NCI-H2107 (cell line): ENCODE data around the gene RNF224.

ENCODE experiments used
- DNase-seq: peaks from one replicate; lab custom pipeline; 2025; lab: John Stamatoyannopoulos, UW

The RNF224 gene

DNA sequence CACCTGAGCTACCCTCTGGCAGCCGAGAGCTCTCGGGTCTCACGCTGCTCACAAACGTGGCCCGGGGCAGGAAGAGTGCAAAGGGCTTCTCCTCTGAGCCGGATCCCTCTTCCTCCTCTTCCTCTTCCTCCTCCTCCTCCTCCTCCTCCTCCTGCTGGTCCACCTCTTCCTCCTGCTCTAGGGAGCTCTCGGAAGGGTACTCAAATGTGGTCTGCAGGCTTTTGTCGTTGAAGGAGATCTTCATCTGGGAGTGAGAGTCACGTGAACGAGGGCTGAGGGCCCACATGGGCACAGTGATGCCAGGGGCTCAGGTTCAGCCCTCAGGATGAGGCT, 34.9 kb upstream of the RNF224 start:
- no peak for DNase-seq

DNA sequence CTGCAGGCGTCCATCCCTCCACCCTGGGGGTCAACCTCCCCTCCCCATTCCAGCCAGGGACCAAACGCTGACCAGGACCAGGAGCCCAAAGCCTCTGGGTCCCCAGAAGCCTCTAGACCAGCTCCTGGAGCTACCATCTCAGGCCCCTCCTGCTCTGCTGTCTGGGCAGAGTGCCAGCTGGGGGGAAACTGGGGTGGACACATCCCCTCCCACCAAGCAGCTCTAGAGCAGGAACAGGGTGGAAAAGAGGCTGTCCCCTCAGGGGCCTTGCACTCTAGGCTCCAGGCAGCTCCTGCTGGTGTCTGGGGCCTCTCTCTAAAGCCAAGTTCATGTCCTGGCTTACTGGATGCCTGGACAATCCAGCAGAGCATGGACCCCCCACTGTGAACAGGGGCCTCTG, 34.4 kb upstream of the RNF224 start:
- no peak for DNase-seq

DNA sequence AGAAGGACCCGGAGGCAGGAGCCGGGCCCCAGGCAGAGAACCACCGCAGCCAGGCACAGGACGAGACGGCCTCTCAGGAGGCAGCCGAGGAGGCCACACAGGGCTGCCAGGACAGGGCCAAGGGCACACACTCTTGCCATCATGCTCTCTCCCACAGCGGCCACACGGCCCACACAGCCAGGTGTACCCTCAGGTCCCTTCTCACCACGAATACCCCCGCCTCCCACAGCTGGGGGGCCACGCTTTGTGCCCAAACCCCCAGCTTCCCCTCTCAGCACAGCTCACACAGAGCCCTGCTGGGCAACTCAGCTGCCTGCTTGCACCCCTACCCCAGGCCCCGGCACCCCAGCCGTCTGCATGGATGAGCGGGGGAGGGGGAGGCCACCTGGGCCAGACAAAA, 33.5 kb upstream of the RNF224 start:
- DNase-seq, result no peak

DNA sequence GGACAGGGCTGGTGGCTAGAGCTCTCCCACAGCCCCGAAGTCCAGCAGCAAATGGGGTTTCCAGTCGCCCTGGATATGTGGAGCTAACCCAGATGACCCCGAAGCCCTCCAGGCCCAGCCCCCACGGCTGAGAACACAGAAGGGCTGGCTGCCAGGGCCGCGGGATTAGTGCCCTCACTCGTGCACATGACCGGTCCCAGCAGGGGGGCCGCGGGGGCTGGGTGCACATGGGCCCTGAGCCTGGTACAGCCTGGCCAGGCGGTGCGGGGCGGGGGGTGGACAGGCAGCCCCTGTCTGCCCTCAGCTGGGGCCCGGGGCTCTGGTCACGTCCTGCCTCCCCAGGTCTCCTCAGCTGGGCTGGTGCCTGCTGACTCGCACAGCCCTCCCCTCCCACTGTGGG, 32.9 kb upstream of the RNF224 start:
- no peak for DNase-seq

DNA sequence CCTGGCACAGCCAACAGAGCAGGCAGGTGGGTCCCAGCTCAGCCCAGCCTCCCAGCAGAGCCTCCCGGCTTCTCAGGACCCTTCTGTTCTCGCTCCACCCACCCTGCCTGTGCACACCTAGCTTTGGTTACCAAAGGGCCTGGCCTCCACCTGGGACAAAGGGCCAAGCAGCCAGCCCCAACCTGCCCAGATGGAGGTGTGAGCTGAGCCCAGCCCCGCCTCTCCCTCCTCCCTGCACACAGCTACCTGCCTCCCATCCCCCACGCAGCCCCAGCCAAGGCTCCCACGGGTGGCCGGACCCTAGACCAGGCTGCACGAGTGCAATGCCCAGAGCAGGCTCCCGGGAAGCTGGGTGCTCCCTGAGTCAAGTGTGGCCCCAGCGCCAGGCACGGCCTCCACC, 32.4 kb upstream of the RNF224 start:
- DNase-seq, result no peak

DNA sequence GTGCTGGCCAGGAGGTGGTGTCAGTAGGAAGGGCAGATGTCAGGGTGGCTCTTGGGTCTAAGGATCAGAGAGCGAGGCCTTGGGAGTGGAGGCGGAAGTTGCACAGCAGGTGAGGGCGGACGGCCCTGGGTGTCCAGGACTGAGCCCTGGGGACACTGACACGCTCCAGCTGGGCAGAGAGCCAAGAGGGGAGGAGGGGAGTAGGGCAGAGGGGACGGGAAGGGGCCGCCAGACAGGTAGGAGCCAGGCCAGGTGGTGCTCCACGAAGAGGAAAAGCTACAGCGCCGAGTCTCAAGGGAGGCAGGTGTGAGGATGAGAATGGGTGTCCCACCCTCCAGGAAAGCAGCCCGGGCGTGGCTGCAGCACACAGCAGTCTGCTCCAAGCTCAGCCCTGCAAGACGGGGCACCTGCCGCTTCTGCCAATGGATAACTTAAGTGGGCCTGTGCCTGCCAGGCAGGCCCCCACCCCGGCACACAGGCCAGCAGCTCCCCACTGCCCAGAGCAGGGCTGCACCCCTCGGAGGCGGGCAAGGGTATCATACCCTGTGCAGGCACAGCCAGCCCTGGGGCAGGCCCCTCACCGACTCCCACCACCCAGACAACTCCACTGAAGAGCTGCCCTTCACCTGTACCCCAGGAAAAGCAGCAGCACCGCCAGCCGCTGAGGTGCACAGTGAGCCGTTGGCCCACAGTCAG, 31.6 kb upstream of the RNF224 start:
- DNase-seq, result peak; percentile 84

DNA sequence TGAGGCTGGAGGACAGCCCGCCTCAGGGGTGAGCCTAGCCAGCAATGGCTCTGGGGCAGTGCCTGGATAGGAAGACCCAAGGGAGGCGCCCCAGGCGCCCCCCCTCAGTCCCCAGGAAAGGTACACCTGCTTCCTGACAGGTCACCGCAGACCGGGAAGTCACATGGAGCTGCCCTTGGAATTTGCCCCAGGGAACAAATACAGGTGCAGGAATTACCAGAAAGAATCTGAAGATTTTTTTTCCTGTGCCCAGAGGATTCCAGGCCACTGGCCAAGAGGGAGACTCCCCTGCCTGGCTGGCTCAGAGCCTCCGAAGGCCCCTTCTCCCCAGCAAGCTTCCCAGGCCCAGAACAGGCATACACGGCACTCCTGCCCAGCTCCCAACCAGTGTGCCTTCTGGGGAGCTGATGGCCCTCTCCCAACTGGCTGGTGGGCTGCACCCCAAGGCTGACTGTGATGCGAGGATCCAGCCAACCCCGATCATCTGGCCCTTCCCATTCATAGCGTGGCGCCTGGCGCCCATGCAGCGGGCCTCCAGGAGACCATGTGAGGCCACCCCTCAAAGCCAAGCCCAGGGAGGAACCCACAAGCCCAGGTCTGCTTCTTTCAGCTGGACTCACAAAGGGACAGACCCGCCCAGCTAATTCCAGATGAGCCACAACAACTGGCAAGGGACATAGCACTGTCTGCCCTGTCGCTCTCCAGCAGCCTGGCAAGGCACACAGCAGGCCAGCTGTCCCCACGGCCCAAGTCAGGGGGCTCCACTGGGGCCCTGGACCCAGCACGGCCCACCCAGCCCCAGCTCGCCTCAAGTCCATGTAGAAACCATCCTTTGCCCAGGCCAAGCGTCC, 29.0 kb upstream of the RNF224 start:
- no peak for DNase-seq

DNA sequence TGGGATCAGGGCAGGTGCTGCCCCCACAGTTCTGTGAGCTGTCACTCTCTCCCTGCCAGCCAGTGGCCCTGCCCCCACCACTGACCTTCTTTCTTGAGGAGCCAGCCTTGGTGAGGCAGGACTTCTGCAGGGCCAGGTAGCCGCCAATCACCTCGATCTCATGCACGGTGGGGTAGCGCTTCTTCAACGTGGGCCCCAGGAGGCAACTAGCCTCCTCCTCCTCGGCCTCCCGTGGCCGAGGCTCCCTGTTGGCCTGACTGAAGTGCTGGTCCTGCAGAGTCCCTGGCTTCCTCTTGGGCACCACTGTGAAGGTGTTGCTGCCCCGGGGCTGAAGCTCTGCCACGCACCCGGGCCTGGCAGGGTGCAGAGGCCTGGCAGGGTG, 28.4 kb upstream of the RNF224 start:
- DNase-seq, result no peak

DNA sequence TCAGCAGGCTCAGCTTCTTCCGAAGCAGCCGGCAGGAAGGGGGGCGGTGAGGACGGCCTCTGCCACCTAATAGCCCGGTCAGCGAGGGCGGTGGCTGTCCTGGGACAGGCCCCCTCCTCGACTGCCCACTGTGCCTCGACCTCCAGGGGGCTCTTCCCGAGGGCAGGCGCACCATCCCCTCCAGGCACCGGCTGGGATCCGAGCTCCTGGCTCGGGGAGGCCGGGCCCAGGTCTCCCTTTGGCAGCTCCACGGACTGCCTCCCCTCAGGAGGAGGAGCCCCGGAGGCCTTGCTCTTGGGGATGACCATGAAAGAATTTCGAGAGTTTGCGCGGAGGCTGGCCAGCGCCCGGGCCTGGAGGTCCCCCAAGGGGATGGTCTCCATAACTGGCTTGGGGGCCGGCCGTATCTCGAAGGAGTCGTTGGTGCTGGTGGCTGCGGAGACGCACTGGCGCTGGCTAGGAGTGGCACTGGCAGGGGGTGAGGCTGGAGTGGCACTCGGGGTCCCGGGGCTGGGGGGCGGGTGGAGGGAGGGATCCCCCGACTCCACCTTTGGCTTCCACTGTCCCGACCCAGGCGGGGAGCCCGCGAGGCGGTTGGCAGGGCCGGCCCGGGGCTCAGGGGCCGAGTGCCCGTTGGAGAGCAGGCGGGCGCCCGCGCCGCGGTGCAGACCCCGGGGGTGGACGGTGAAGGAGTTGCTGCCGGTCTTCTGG, 27.7 kb upstream of the RNF224 start:
- no peak for DNase-seq

DNA sequence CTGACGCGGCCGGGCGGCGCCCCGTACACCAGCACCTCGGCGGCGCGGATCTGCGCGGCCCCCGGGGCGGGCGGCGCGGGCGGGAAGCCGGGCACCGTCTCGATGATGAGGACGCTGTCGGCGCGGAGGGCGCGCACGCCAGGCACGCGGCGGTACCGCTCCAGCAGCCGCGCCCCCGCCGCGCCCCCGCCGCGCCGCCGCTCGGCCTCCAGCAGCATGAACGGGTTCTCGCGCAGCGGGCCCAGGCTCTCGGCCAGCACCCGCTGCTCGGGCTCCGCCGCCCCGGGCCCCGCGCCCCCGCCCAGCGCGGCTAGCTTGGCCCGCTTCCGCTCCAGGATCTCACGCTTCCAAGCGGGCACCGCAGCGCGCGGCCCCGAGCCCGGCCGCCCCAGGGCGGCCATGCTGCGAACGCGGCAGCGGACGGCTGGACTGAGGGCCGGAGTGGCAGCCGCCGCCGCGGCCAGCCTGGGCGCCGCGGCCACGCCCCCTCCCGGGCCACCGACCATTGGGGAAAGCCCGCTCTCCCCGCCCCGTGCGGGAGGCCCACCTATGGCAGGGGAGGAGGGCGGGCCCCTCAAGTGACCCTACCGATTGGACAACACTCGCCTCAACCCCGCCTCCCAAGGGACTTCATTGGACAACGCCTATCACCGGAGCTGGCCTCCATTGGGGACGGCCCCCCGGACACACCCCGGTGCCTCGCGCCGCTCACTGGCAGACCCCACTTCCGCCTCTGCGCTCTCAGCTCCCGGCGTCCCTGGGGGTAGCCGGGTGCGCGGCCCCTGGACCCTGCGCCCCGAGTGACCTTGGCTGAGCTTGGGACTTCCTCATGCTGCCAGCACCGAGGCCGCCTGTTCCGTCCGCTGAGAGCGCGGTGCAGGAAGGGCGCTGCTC, 26.7 kb upstream of the RNF224 start, which contains the start of gene TPRN:
Gene TPRN (minus strand): TSS at position 431 of the 894 bp plus-strand sequence. CDS start 30 bp downstream, at position 401.
- DNase-seq, result peak; percentile 97

DNA sequence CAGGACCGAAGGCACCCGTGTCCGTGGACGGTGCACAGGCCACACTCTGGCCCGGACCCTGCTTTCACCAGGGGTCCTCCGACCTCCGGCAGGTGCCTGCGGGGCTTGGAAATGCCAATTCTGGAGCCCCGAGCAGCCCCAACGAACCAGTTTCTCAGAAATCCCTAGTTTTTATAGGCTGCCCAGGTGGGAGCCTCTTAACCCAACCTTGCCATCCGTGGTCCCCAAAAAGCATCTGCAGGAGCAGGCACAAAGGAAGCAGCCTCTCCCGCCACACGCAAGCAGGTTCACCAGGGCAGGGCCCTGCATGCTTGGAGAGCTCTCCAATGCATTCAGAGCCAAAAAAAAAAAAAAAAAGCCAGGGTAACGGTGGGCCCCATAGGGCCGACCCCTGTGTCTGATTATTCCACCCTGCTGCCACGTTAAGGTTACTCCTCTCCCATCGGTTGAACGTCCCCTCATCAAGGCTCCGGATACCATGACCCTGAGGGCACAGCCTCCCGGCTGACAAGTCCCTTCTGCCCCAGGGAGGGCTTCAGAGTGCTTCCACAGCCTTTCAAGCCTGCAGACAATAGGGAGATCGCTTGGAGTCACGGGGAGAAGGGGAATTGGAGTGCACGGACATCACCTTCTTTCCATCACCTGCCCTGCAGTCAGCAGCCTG, 26.0 kb upstream of the RNF224 start:
- DNase-seq, result no peak

DNA sequence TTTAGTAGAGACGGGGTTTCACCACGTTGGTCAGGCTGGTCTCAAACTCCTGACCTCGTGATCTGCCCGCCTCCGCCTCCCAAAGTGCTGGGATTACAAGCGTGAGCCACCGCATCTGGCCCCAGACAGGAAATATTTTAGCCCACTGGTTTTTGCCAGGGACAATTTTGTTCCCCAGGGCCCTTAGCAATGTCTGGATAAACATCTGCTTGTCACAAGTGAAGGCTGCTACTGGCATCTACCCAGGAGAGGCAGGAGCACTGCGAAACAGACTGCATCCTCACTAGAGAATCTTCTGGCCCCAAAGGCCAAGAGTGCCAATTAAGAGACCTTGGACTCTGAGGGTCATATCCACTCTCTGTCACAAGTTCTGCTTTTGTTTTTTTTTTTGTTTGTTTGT, 24.3 kb upstream of the RNF224 start:
- no peak for DNase-seq

DNA sequence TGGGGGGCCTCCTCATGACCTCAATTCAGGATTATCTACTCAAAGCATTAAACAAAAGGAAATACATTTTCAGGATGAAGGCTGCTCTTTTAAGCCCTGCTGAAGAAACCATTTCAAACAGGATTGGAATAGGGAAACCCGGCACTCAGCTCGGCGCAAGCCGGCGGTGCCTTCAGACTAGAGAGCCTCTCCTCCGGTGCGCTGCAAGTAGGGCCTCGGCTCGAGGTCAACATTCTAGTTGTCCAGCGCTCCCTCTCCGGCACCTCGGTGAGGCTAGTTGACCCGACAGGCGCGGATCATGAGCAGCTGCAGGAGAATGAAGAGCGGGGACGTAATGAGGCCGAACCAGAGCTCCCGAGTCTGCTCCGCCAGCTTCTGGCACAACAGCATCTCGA, 22.6 kb upstream of the RNF224 start:
- no peak for DNase-seq

DNA sequence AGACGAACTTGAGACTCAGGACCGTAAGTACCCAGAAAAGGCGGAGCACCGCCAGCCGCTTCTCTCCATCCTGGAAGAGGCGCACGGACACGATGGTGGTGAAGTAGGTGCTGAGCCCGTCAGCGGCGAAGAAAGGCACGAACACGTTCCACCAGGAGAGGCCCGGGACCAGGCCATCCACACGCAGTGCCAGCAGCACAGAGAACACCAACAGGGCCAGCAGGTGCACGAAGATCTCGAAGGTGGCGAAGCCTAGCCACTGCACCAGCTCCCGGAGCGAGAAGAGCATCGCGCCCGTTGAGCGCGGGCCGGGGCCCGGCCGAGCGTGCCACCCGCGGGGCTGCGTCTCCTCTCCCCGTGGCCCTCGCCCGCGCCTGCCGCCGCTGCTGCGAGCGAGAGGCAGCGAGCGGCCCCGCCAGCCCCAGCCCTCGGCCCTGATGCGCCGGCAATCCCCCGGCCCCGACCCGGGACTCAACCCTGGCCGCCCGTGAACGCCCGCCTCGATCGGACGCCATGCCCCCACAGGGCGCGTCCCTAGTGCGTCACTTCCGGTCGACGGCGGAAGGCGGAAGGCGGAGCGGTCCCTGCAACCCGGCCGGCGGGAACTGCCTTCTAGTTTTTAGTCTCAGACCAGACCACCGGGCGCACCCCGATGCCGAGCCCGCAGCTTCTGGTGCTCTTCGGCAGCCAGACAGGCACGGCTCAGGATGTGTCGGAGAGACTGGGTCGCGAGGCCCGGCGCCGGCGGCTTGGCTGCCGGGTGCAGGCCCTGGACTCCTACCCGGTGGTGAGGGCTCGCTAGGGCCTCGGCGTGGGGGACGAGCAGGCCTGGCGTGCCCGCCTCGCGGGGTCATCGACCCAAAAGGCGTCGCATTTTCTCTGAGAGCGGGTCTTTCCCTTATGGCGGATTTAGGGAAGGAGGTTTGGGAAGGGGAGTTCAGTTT, 21.9 kb upstream of the RNF224 start, which contains the start of the genes NDOR1 and TMEM203:
Gene NDOR1 (plus strand): TSS at position 575 of the 944 bp plus-strand sequence. CDS start 78 bp downstream, at position 653.
Gene TMEM203 (minus strand): TSS at position 523 of the 944 bp plus-strand sequence. CDS start 234 bp downstream, at position 289.
- DNase-seq, result peak; percentile 65

DNA sequence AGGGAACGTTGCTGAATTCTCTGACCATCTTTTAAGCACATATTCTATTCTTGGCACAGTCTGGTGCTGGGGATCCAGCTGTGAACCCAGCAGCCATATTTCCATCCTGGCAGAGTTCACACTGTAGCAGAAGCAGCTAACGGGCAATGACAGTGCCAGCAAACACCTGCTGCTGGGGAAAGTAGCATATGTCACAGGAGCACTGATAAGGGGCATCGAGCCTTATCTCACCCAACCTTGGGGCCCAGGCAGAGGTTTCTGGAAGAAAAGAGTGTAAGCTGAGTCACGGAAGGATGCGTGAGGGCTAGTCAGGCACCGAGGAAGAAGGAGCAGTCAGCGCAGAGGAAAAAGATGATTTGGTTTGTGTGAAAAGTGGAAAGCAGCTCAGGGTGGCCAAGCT, 20.7 kb upstream of the RNF224 start:
- no peak for DNase-seq

DNA sequence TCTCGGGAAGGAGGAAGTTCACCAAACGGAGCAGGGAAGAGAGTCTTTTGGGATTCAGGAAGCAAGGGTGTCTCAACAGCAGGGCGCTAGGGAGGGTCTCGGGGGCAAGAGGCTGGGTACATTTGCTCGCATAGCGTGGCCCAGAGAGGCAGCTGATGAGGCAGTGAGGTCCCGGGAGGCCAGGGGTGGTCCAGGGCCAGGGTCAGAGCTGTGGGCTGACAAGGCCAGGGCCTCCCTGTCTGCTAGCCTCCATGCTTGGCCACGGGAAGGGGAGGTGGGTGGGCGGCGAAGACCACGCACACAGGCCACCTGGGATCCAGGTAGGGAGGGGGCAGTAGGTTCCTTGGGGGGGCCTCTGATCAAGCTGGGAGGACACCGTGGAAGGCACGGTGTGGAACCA, 15.8 kb upstream of the RNF224 start:
- no peak for DNase-seq

DNA sequence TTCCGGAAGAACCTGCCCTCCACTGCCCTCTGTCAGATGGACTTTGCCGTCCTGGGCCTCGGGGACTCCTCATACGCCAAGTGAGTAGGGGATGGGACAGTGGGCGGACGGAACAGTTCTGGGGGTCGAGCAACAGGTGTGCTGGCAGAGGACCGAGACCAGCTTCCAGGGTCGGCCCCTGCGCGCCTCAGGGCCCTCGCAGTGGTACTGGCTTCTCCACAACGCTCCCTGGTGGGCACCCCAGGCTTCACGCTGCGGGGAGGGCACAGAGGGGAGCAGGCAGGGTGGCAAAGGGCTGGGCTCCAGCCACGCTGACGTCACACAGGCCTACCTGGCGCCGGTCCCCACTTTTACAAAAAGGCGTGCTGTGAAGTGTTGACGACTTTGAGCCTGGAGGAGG, 14.8 kb upstream of the RNF224 start:
- no peak for DNase-seq

DNA sequence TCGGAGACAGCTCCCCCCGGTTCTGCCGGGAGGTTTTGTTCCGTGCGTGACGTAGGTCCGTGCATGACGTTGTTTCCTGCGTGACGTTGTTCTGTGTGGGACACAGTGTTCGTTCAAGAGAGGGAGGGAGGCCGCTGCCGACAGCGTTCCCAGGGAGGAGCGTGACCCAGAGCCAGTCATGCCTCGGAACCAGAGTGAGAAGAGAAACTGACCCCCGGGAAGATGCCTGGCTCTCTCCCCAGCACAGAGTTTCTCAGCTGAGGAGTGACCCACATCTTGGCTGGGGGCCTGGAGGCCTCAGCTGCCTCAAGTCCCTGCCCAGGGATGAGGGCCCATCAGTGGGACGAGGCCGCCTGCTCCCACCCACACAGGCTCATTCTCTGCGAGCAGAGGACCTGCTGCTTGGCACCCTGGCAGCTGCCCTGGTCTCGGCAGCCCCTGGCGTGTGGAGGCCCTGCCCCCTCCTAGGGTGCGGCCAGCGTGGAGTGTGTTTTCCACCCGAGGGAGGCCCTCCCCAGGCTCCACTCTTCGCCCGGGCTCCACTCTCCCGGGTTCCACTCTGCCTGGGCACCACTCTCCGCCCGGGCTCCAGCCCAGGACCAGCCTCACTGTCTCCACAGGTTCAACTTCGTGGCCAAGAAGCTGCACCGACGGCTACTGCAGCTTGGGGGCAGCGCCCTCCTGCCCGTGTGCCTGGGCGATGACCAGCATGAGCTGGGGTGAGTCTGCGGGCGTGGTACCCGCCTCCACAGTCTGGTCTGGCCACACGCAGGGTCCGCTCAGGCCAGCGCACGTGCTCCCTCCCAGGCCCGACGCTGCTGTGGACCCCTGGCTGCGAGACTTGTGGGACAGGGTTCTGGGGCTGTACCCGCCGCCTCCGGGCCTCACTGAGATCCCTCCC, 13.9 kb upstream of the RNF224 start:
- no peak for DNase-seq

DNA sequence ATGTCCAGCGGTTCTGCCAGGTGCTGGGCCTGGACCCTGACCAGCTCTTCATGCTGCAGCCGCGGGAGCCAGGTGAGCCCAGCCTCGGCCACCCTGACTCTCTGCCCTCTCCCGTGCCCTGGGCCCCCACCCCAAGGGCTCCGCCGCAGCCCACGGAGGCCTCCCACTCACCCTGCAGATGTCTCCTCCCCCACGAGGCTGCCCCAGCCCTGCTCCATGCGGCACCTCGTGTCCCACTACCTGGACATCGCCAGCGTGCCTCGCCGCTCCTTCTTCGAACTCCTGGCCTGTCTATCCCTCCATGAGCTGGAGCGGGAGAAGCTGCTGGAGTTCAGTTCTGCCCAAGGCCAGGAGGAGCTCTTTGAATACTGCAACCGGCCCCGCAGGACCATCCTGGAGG, 12.7 kb upstream of the RNF224 start:
- DNase-seq, result no peak
